Ishikawa (cell line): ENCODE results near the gene MEGF6.

Experiments
- CEBPB ChIP-seq: IDR thresholded peaks from 2 replicates; pipeline ENCODE4 v1.6.1; 2012
- CREB1 ChIP-seq: IDR thresholded peaks from 2 replicates; pipeline ENCODE4 v1.6.1; 2012; ENCODE audit warnings: low read depth
- EGR1 ChIP-seq: IDR thresholded peaks from 2 replicates; pipeline ENCODE4 v1.6.1; 2012
- EP300 ChIP-seq: IDR thresholded peaks from 2 replicates; pipeline ENCODE4 v1.6.1; 2012; ENCODE audit warnings: borderline replicate concordance
- FOXM1 ChIP-seq: IDR thresholded peaks from 2 replicates; pipeline ENCODE4 v1.6.1; 2012; ENCODE audit warnings: low read depth, borderline replicate concordance
- MAX ChIP-seq: IDR thresholded peaks from 2 replicates; pipeline ENCODE4 v1.6.1; 2012
- NFIC ChIP-seq: IDR thresholded peaks from 2 replicates; pipeline ENCODE4 v1.6.1; 2012
- RAD21 ChIP-seq: IDR thresholded peaks from 2 replicates; pipeline ENCODE4 v1.6.1; 2012; ENCODE audit warnings: low read depth
- REST ChIP-seq: IDR thresholded peaks from 2 replicates; pipeline ENCODE4 v1.6.1; 2012; ENCODE audit warnings: low read depth, mild to moderate bottlenecking
- TAF1 ChIP-seq: IDR thresholded peaks from 2 replicates; pipeline ENCODE4 v1.6.1; 2012; ENCODE audit warnings: low read depth, mild to moderate bottlenecking
- TCF12 ChIP-seq: IDR thresholded peaks from 2 replicates; pipeline ENCODE4 v1.6.1; 2012; ENCODE audit warnings: low read depth
- USF1 ChIP-seq: IDR thresholded peaks from 2 replicates; pipeline ENCODE4 v1.6.1; 2012
- YY1 ChIP-seq: IDR thresholded peaks from 2 replicates; pipeline ENCODE4 v1.6.1; 2012; ENCODE audit warnings: low read depth
- ZBTB7A ChIP-seq: IDR thresholded peaks from 2 replicates; pipeline ENCODE4 v1.6.1; 2012; ENCODE audit warnings: low read depth

MEGF6 gene

GRCh38 chr1:3653286-3653618 lies 41.9 kb upstream of the MEGF6 start:
- TF ChIP-seq REST (no peak), MAX (no peak), CREB1 (no peak), TCF12 (no peak), RAD21 (no peak), FOXM1 (no peak), USF1 (no peak), YY1 (no peak)

- TF ChIP-seq MAX (peak; percentile 24; the same call in 1 of the 2 replicates), EGR1 (no peak), TAF1 (peak; percentile 32; the same call in 1 of the 2 replicates)
Observed at GRCh38 chr1:3652548-3653285, 41.4 kb upstream of the MEGF6 start.

- TF ChIP-seq MAX (peak; percentile 19; the same call in 1 of the 2 replicates), EGR1 (peak; percentile 97), RAD21 (no peak), YY1 (no peak)
Observed at GRCh38 chr1:3651930-3652547, 40.7 kb upstream of the MEGF6 start, which contains the start of gene TP73. Gene TP73, plus strand, starts transcription at chr1:3652516. Its CDS starts 29,850 bp downstream, at chr1:3682366.

- TF ChIP-seq NFIC: no peak
- no peak for TF ChIP-seq EGR1
- TF ChIP-seq YY1: no peak
- TF ChIP-seq MAX: no peak
- no peak for TF ChIP-seq RAD21
- TF ChIP-seq TCF12: no peak
Observed at GRCh38 chr1:3651026-3651929, 40.0 kb upstream of the MEGF6 start.

GRCh38 chr1:3650248-3651025 lies 39.1 kb upstream of the MEGF6 start:
- TF ChIP-seq USF1 (no peak), REST (no peak), TAF1 (no peak), EP300 (no peak), TCF12 (no peak), EGR1 (no peak), ZBTB7A (no peak), CEBPB (no peak), YY1 (no peak), MAX (no peak), NFIC (no peak)
